SK-N-SH (cell line): ENCODE measurements around the gene ZNF714.

Experiments
- CHD2 ChIP-seq: fragments of 150-350 bp; IDR thresholded peaks from 2 replicates; pipeline ENCODE4 v1.6.1; 2018; ENCODE audit warnings: low read length; ENCODE audit not compliant: partially characterized antibody
- CTCF ChIP-seq: fragments of 200-600 bp; sonication (generic); IDR thresholded peaks from 2 replicates; pipeline ENCODE4 v1.6.1; 2017; ENCODE audit warnings: antibody characterized with exemption, mild to moderate bottlenecking, moderate library complexity
- EZH2phosphoT487 ChIP-seq: fragments of 200-600 bp; sonication (generic); IDR thresholded peaks from 2 replicates; pipeline ENCODE4 v1.6.1; 2017; ENCODE audit warnings: low read depth, mixed run types, mild to moderate bottlenecking, antibody characterized with exemption, moderate library complexity, borderline replicate concordance
- FOXM1 ChIP-seq: IDR thresholded peaks from 2 replicates; pipeline ENCODE4 v1.4.0; 2012; ENCODE audit warnings: low read depth, mild to moderate bottlenecking
- GABPA ChIP-seq: IDR thresholded peaks from 2 replicates; pipeline ENCODE4 v1.4.0; 2012; ENCODE audit warnings: low read depth, mild to moderate bottlenecking
- JUND ChIP-seq: IDR thresholded peaks from 2 replicates; pipeline ENCODE4 v1.4.0; 2012
- MXI1 ChIP-seq: IDR thresholded peaks from 2 replicates; pipeline ENCODE4 v1.6.1; 2012; ENCODE audit warnings: mild to moderate bottlenecking, low read depth, low read length, improper control_type of control experiment
- PBX3 ChIP-seq: IDR thresholded peaks from 2 replicates; pipeline ENCODE4; 2012
- POLR2AphosphoS5 ChIP-seq: IDR thresholded peaks from 2 replicates; pipeline ENCODE4 v1.6.1; 2012; ENCODE audit warnings: low read depth, low read length
- SIN3A ChIP-seq: IDR thresholded peaks from 2 replicates; pipeline ENCODE4 v1.6.1; 2012; ENCODE audit warnings: low read depth, mild to moderate bottlenecking, low read length, moderate library complexity, borderline replicate concordance
- TAF1 ChIP-seq: IDR thresholded peaks from 2 replicates; pipeline ENCODE4 v1.6.1; 2012; ENCODE audit warnings: low read depth, mild to moderate bottlenecking, low read length, moderate library complexity, borderline replicate concordance
- ZBTB33 ChIP-seq: IDR thresholded peaks from 2 replicates; pipeline ENCODE4 v1.4.0; 2012; ENCODE audit warnings: low read depth, borderline replicate concordance
- TF ChIP-seq, protein P1 (sequence below): IDR thresholded peaks from 2 replicates; pipeline ENCODE4 v1.4.0; 2012; ENCODE audit warnings: low read depth
- TF ChIP-seq, protein P2 (sequence below): IDR thresholded peaks from 2 replicates; pipeline ENCODE4 v1.6.1; 2012; ENCODE audit warnings: mild to moderate bottlenecking, low read depth, low read length, moderate library complexity

- TF ChIP-seq CTCF (no peak), POLR2AphosphoS5 (no peak), CHD2 (no peak), EZH2phosphoT487 (no peak), TAF1 (no peak), MXI1 (no peak), SIN3A (no peak), FOXM1 (no peak), GABPA (no peak), ZBTB33 (no peak), PBX3 (no peak), JUND (no peak)
- TF ChIP-seq, protein P1, sequence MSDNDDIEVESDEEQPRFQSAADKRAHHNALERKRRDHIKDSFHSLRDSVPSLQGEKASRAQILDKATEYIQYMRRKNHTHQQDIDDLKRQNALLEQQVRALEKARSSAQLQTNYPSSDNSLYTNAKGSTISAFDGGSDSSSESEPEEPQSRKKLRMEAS: no peak
- TF ChIP-seq, protein P2, sequence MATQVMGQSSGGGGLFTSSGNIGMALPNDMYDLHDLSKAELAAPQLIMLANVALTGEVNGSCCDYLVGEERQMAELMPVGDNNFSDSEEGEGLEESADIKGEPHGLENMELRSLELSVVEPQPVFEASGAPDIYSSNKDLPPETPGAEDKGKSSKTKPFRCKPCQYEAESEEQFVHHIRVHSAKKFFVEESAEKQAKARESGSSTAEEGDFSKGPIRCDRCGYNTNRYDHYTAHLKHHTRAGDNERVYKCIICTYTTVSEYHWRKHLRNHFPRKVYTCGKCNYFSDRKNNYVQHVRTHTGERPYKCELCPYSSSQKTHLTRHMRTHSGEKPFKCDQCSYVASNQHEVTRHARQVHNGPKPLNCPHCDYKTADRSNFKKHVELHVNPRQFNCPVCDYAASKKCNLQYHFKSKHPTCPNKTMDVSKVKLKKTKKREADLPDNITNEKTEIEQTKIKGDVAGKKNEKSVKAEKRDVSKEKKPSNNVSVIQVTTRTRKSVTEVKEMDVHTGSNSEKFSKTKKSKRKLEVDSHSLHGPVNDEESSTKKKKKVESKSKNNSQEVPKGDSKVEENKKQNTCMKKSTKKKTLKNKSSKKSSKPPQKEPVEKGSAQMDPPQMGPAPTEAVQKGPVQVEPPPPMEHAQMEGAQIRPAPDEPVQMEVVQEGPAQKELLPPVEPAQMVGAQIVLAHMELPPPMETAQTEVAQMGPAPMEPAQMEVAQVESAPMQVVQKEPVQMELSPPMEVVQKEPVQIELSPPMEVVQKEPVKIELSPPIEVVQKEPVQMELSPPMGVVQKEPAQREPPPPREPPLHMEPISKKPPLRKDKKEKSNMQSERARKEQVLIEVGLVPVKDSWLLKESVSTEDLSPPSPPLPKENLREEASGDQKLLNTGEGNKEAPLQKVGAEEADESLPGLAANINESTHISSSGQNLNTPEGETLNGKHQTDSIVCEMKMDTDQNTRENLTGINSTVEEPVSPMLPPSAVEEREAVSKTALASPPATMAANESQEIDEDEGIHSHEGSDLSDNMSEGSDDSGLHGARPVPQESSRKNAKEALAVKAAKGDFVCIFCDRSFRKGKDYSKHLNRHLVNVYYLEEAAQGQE: no peak
Measured at GRCh38 chr19:21147540-21147939, 65.5 kb downstream of the ZNF714 start.
